Loucy (cell line): ENCODE data around the gene STPG4.

Source experiments
- H2AFZ ChIP-seq: fragments of 200-600 bp; sonication (generic); 2 replicates; pipeline ENCODE4 v1.6.0; 2016; ENCODE audit warnings: antibody characterized with exemption, mild to moderate bottlenecking, low read length, moderate library complexity
- H3F3A ChIP-seq: fragments of 200-600 bp; 2 replicates; pipeline ENCODE4 v1.6.0; 2016; ENCODE audit warnings: antibody characterized with exemption, low read depth, mild to moderate bottlenecking
- H3K27me3 ChIP-seq: fragments of 200-600 bp; sonication (generic); 2 replicates; pipeline ENCODE4 v1.6.1; 2014; ENCODE audit warnings: low read length, mild to moderate bottlenecking; ENCODE audit not compliant: insufficient read depth, poor library complexity, severe bottlenecking
- H3K36me3 ChIP-seq: fragments of 200-600 bp; sonication (generic); 2 replicates; pipeline ENCODE4 v1.6.1; 2016; ENCODE audit warnings: low read length; ENCODE audit not compliant: insufficient read depth
- H3K4me1 ChIP-seq: fragments of 200-600 bp; sonication (generic); 2 replicates; pipeline ENCODE4 v1.5.1; 2014; ENCODE audit warnings: low read length, mild to moderate bottlenecking; ENCODE audit not compliant: insufficient read depth, poor library complexity, severe bottlenecking
- H3K4me2 ChIP-seq: fragments of 200-600 bp; sonication (generic); 2 replicates; pipeline ENCODE4 v1.6.0; 2014; ENCODE audit warnings: antibody characterized with exemption, low read length, low read depth, mild to moderate bottlenecking; ENCODE audit not compliant: poor library complexity, severe bottlenecking
- H3K4me3 ChIP-seq: fragments of 200-600 bp; sonication (generic); 2 replicates; pipeline ENCODE4 v1.5.1; 2014; ENCODE audit warnings: low read length, mild to moderate bottlenecking, mixed read lengths; ENCODE audit not compliant: poor library complexity, severe bottlenecking
- H3K79me2 ChIP-seq: fragments of 200-600 bp; sonication (generic); 2 replicates; pipeline ENCODE4 v1.6.1; 2014; ENCODE audit warnings: low read length; ENCODE audit not compliant: insufficient read depth
- H3K9ac ChIP-seq: fragments of 200-600 bp; sonication (generic); 2 replicates; pipeline ENCODE4 v1.6.0; 2014; ENCODE audit warnings: mild to moderate bottlenecking, low read depth, low read length, moderate library complexity; ENCODE audit not compliant: poor library complexity, severe bottlenecking
- H3K9me2 ChIP-seq: fragments of 200-600 bp; sonication (generic); replicated peaks from 2 replicates; pipeline ENCODE4 v1.6.1; 2016; ENCODE audit warnings: low read depth, low read length, mixed read lengths
- H3K9me3 ChIP-seq: fragments of 200-600 bp; sonication (generic); 2 replicates; pipeline ENCODE4 v1.6.1; 2014; ENCODE audit warnings: mild to moderate bottlenecking, antibody characterized with exemption, low read length, low read depth; ENCODE audit not compliant: insufficient read depth
- H4K20me1 ChIP-seq: fragments of 200-600 bp; sonication (generic); 2 replicates; pipeline ENCODE4 v1.6.0; 2014; ENCODE audit warnings: antibody characterized with exemption, low read length, mild to moderate bottlenecking; ENCODE audit not compliant: insufficient read depth, poor library complexity, severe bottlenecking
- CTCF ChIP-seq: fragments of 200-600 bp; sonication (generic); conservative IDR thresholded peaks from 2 replicates; pipeline ENCODE4 v1.5.1; 2014; ENCODE audit warnings: mild to moderate bottlenecking, antibody characterized with exemption, low read length
- EZH2phosphoT487 ChIP-seq: fragments of 200-600 bp; IDR thresholded peaks from 2 replicates; pipeline ENCODE4 v1.6.1; 2018; ENCODE audit warnings: antibody characterized with exemption, mild to moderate bottlenecking, moderate library complexity, borderline replicate concordance

The STPG4 gene

GRCh38 chr2:47159627-47160026 lies 4.5 kb upstream of the STPG4 start:
- no peak overlapping the region for H3K4me3 ChIP-seq
- TF ChIP-seq EZH2phosphoT487 (no peak), CTCF (no peak)
- H3K36me3 ChIP-seq, result peaks cover 80% of the 10 kb centered on the region
- no peaks in the 10 kb centered on the region for H3K9me2 ChIP-seq
- peaks cover 8% of the 10 kb centered on the region; the same call in 1 of the 2 replicates for H3F3A ChIP-seq
- no peaks in the 10 kb centered on the region for H3K9me3 ChIP-seq
- H3K4me2 ChIP-seq, result no peak overlapping the region
- H3K4me1 ChIP-seq, result peaks cover 9% of the 10 kb centered on the region
- H4K20me1 ChIP-seq, result peaks cover 60% of the 10 kb centered on the region
- H3K27me3 ChIP-seq, result no peaks in the 10 kb centered on the region
- H2AFZ ChIP-seq, result no peak overlapping the region
- no peak overlapping the region for H3K9ac ChIP-seq
- peaks cover 44% of the 10 kb centered on the region for H3K79me2 ChIP-seq

GRCh38 chr2:47158576-47158975 lies 3.5 kb upstream of the STPG4 start:
- H3F3A ChIP-seq, result peaks cover 8% of the 10 kb centered on the region; the same call in 1 of the 2 replicates
- peaks cover 74% of the 10 kb centered on the region for H3K36me3 ChIP-seq
- TF ChIP-seq EZH2phosphoT487 (no peak), CTCF (no peak)
- no peaks in the 10 kb centered on the region for H3K9me2 ChIP-seq
- no peak overlapping the region for H2AFZ ChIP-seq
- no peaks in the 10 kb centered on the region for H3K27me3 ChIP-seq
- no peak overlapping the region for H3K4me3 ChIP-seq
- peaks cover 53% of the 10 kb centered on the region for H4K20me1 ChIP-seq
- no peak overlapping the region for H3K9ac ChIP-seq
- no peaks in the 10 kb centered on the region for H3K9me3 ChIP-seq
- H3K79me2 ChIP-seq, result peaks cover 35% of the 10 kb centered on the region
- peaks cover 4% of the 10 kb centered on the region for H3K4me1 ChIP-seq
- H3K4me2 ChIP-seq, result no peak overlapping the region

GRCh38 chr2:47152803-47153202 lies 2.3 kb downstream of the STPG4 start:
- Histone ChIP-seq H2AFZ (no peak overlapping the region), H4K20me1 (no peaks in the 10 kb centered on the region), H3K27me3 (no peaks in the 10 kb centered on the region), H3K4me2 (no peak overlapping the region), H3F3A (peaks cover 3% of the 10 kb centered on the region; the same call in 1 of the 2 replicates), H3K9me3 (no peaks in the 10 kb centered on the region), H3K36me3 (peaks cover 18% of the 10 kb centered on the region; the same call in 1 of the 2 replicates), H3K4me3 (no peak overlapping the region), H3K9me2 (no peaks in the 10 kb centered on the region), H3K9ac (no peak overlapping the region), H3K4me1 (no peaks in the 10 kb centered on the region), H3K79me2 (no peaks in the 10 kb centered on the region)
- no peak for TF ChIP-seq EZH2phosphoT487

DNA sequence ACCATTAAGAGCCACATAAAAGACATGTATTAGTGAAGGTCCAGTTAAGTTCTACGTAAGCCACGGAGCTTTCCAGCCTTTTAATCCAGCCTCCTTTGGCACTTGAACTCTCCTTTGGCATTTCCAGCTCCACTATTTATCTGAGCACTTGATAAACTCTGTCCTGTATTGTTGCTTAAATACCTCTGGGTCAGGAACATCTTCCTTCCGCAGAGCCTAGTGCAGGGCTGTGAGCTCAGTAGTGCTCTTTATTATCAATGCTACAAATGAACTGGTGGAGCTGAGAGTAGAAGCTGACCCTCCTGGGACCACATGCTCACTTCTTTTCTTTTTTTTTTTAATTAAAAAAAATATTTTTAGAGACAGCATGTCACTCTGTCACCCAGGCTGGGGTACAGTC lies 4.9 kb downstream of the STPG4 start:
- TF ChIP-seq CTCF (no peak), EZH2phosphoT487 (no peak)
- Histone ChIP-seq H3K4me1 (no peaks in the 10 kb centered on the region), H4K20me1 (no peaks in the 10 kb centered on the region), H3K9me2 (no peaks in the 10 kb centered on the region), H3K27me3 (no peaks in the 10 kb centered on the region), H3K4me3 (no peak overlapping the region), H3K79me2 (no peaks in the 10 kb centered on the region), H2AFZ (no peak overlapping the region), H3K4me2 (no peak overlapping the region), H3K36me3 (no peaks in the 10 kb centered on the region; the same call in 1 of the 2 replicates), H3F3A (no peaks in the 10 kb centered on the region), H3K9ac (no peak overlapping the region), H3K9me3 (no peaks in the 10 kb centered on the region)
